Glomerular endothelial cell (primary cell): Measurements from ENCODE around the gene CACNA2D3. TPM values are rescaled to one million over a fixed set of nuclear protein-coding genes. Genes with fewer than 3 reads are reported as not detected.

Experiments used
- DNase-seq: peaks from one replicate; pipeline ENCODE4 v3.0.0-alpha.2; 2011; ENCODE audit warnings: low read depth, low spot score; ENCODE audit errors: extremely low read depth
- total RNA-seq: library from RNA; depleted of rRNA; stranded (reverse); fragments of >200 nt; gene quantifications from 2 replicates; pipeline ENCODE4 v1.2.3, GENCODE V29; 2015

Gene CACNA2D3
- total RNA-seq, 1 donor from 2014 or later: not detected

DNA sequence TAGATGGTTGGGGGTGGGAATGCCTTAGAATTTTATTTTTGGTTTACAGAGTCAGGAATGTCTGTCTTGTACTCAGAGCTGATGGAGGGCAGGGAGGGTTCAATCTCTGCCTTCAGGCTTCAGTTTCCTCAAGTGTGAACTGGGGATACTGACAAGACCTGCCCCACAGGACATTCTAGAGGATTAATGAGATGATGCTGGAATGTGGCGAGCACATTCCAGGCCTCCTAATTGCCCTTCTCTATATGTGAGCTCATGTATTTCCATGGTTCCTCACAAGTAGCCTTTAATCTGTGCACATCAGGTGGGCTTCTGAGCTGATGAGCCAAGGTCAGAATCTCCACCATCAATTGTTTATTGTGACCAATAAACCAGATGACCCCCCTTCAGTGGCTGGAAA is 90.4 kb downstream of the CACNA2D3 start:
- no peak for DNase-seq

DNA sequence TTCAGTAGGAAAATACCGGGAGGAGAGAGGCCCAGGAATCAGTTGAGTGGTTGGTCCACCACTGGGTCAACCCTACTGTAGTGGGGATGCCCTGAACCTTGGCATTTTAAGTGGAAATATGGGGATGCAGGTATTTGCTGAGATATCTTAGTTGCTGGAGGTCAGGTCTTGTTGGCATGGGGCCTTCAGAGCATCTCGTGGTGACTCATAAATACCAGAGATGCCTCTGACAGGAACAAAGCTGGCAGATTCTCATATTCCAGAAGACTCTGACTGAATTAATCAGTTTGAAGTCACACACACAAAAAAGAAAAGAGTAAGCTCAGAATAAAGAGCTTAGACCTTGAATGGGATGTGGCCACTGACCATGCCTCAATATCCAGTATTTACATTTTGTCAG is 91.6 kb downstream of the CACNA2D3 start:
- no peak for DNase-seq

DNA sequence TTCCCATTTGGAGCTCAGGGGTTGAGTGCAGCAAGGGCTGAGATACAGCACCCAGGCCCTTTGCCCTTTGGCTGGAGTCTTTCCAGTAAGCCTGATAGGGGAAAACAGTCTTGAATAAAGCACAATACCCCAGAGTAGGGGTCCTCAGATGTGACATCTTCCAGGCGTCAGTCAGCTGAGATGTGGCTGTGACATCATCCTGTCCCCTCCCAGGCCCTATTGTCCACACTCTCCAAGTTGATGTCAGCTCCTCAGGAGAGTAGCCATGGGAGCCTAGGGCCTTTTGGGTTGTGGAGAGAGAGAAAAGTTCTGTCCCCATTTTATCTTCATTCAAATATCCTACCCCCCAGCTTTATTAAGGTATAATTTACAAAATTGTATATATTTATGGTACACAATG is 92.5 kb downstream of the CACNA2D3 start:
- DNase-seq: no peak

DNA sequence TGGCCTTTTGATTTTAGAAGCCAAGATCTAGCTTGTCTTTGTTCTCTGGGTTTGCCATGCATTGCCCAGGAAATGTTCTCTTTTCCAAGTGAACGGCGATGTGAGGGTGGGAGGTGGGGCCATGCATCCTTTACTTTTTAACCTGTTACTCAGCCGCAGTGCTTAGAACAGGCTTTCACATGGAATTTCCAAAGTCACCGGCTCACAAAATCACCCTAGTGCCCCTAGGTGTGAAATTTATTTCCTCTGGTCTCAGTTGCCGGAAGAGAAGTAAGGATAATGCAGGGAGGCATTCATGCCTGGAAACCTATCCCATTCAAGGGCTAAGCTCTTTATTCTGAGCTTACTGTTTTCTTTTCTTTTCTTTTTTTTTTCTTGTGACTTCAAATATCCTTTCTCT is 93.2 kb downstream of the CACNA2D3 start:
- DNase-seq: no peak

DNA sequence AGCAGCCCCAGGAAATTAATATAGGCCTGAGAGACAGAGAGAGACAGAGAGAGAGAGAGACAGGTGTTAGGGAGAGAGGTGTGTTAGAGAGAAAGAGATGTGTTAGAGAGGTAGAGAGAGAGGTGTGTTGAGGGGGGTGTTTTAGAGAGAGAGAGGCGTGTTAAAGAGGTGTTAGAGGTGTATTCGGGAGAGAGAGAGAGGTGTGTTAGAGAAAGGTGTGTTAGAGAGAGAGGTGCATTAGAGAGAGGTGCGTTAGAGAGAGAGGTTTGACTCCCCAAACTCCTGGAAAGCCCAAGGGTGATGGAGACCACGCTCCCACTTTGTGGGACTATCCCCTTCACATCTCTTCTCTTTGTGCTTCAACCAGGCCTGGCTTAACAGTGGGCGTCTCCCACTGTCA is 95.5 kb downstream of the CACNA2D3 start:
- no peak for DNase-seq

DNA sequence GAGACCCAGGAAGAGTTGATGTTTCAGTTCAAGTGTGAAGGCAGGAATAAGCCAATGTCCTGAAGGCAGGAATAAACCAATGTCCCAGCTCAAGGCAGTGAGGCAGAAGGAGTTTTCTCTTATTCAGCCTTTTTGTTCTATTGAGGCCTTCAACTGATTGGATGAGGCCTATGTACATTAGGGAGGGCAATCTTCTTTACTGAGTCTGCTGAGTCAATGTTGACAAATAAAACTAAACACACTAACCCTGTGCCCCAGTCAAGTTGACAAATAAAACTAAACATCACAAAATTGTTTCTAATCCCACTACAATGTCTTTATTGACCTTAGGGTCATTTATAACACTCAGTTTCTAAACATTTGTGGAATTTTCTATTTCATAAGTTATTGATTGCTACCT is 100.0 kb downstream of the CACNA2D3 start:
- DNase-seq: no peak

DNA sequence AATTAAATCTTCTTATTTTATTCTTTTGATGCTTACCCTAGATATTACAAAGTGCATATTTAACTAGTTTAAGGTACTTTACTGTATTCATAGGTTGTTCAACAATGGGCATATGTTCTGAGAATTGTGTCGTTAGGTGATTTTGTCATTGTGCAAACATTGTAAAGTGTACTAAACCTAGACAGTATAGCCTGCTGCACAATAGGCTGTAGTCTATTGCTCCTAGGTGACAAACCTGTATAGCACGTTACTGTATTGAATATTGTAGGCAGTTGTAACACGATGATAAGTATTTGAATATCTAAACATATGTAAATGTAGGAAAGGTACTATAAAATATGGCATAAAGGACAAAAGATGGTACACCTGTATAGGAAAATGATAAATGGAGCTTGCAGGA is 100.7 kb downstream of the CACNA2D3 start:
- no peak for DNase-seq

DNA sequence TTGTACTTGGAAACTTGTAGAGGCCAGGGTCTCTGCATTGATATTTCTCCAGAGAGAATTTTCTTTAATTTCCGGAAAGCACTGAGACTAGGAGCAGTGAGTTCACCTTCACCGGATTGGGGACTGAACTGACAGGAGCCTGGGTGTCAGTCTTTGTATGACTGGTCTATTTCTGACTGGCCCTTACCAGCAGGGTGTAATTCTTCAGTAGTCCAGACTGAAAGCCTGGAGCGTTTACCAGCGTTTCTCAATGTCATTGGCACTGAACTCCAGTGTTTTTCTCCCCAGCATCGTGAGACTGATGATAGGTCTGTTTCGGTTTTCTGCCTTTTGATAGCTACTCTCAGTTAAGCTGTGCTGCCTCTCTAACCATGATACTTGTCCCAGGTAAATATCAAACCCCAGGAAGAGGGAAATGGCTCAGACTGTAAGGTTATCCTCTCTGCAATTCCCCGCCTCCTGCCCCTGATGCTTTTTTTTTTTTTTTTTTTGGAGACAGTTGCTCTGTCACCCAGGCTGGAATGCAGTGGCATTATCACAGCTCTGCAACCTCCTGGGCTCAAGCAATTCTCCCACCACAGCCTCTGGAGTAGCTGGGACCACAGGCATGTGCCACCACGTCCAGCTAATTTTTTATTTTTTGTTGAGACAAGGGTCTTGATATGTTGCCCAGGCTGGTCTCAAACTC is 103.6 kb downstream of the CACNA2D3 start:
- DNase-seq: no peak

DNA sequence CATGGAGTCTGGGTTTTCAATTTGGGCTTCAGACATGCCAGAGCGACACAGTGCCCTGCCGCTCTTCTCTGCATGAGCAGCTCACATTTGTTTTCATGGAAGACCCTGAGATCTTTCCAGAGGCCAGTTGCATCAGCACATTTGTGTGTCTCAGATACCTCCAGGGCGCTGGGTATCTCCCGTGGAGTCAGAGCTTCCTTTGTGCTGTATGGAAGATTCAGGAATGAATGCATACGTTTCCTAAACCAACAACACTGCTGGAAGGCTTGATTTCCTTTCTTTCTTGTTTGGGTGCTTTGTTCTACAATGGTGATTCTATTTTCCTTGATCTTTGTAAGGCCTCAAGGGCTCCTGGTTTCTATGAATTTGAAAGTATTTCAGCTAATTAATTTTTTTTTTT is 106.5 kb downstream of the CACNA2D3 start:
- no peak for DNase-seq

DNA sequence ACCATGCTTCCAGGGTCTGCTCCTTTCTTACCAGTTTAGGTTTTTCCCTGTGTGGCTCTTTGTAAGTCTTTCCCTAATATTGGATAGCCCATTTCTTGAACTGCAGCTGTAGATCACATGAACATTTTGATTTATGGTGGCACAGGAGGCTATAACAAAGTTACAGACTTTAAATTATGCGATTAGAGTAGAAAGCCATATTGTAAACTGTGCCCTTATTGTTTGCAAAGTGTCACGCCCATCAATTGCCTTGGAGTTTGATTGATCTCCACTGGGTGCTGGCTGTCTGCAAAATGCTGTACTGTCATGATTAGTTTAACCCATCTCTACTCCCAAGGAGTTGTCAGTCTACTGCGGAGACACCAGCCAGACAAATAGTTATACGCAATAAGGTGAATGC is 110.3 kb downstream of the CACNA2D3 start:
- no peak for DNase-seq

DNA sequence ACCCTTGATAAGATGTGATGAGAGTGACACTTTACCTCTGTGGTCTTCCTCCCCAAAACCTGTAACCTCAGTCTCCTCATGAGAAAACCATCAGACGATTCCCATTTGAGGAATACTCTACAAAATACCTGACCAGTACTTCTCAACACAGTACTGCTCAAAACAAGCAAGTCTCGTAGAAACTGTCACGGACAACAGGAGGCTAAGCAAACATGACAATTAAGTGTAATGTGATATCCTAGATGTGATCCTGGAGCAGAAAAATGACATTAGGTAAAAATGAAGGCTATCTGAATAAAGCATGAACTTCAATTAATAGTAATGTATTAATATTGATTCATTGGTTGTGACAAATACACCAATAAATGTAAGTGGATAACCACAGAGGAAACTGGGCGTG is 113.6 kb downstream of the CACNA2D3 start:
- no peak for DNase-seq

DNA sequence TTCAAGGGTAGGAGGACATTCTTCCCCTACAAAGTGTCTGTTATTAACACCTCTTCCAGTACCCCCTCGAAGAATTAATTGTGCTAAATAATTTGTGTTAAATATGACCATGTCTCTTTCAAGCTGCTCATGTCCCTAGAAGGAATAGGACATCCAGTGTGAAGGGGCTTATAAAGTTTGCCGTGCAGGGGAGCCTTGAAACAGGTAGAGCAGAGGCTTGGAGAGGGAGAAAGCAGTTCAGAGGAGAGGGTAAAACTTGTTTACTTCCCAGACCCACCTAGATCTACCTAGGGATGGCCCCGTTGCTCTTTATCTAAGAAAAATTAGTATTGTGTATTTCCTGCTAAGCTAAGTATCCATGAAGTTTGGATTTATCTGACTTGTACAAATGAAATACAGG is 114.8 kb downstream of the CACNA2D3 start:
- DNase-seq: no peak

DNA sequence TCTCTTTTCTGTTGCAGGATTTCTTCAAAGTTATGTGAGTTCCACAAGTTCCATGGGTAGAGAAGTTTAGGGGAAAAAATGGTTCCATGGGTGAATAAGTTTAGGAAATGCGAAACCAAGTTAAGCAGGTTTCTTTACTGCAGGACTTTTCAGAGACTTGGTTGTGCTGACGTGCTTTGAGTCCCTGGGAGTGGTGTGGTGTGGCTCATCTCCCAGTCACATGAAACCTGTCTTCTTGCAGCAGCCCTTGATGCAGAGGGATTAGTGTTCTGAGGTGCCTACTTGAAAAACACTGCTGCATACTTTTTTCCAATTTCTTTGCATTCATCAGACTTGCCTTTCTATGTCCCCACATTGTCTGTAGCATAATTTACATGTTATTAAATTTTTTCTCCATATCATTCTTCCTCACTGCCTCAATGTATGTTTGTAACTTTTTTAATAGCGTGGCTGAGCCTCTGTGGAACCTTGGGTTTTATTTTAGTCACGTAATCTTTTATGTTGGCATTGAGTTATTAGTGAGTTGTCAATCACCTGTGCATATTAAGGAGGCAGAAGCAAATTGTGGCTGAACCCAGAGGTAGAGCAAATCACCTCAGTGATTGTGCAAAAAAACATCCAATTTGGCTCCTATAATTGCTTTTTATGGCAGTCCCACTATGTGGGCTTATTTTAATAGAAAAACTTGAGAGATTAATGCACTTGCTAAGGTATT is 115.6 kb downstream of the CACNA2D3 start:
- no peak for DNase-seq

DNA sequence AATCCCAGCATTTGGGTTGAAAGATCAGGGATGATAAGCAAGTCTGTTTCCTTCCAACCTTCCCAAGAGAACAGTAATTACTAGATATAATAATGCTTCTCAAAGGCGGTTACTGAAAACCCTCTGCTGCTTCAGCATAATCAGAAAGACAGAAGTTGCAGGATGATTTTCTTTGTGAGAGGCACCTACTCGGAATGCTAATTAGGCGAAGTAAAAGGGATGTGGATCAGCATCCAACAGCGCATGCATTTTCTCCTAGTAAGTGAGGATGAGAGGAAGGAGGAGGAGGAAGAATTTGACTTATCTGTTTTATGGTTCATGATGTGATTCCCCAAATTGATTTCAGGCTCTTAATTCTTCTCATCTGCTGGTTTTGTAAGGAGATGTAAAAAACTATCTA is 118.0 kb downstream of the CACNA2D3 start:
- no peak for DNase-seq

DNA sequence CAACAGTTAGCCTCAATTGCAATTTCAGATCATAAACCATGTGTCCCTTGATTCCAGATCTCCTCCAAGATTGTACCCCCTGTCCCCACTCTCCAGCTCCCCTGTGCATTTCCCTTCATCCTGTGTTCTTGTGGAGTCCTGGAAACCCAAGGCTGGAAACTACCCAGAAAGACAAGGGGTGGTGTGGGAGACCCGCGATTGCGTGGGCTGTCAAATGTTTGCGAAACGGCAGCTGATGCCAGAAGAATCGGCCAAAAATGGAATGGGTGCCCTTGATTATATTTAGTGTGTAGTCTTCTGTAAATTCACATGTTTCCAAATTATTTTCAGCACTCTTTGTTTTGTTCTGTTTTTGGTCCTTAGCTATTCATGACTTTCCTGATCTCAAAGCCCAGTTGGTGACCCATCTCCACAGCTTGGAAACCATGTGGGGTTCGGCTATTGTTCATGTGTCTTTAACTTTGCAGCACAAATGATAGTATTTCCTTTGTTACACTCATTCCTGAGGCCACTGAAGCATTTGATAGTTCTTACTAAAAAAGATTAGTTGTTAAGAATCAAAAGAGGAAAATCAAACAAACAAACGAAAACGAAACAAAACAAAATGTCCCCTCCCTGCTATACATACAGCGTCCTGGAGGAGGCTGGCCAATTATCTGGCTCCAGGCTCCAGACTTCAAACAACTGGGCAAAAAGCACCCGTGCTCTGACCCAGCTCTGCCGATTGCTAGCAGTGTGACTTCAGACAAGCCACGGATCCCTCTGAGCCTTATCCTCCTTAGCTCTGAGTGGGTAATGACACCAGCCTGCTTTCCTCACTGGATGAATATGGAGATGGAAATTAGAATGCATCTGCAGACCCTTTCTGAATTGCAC is 120.9 kb downstream of the CACNA2D3 start:
- DNase-seq: no peak

DNA sequence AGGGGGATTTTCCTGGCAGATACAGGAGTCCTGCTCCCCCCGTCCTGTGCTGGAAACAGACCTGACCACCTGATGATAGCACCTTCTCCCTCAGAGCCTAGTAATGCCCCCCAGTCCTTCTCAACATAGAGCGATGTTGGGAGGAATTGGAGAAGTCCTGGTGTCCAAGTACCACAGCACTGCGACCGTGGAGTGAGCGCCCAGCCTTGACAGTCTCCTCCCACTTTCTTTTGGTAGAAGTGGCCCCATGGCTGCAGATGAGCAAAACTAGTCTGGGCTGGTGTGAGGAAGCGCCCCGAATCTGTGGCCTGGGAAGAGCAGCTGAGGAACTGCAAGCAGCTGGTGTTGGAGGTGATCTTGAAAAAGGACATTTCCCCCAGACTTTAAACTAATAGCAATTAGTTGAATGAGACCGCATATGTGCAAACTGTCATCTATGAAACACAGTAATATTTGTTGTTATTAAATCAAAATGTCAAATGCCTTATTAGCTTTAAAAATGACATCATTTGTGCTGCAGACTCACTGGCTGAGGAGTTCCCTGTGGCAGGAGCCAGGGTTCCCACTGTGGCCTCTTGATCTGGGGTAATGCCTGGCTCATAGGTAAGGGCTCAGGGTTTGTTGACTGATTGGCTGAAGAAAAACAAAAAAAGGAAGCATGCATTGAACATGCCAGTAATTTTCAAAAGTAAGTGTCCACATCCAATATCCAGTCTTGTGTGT is 121.8 kb downstream of the CACNA2D3 start:
- DNase-seq: no peak

DNA sequence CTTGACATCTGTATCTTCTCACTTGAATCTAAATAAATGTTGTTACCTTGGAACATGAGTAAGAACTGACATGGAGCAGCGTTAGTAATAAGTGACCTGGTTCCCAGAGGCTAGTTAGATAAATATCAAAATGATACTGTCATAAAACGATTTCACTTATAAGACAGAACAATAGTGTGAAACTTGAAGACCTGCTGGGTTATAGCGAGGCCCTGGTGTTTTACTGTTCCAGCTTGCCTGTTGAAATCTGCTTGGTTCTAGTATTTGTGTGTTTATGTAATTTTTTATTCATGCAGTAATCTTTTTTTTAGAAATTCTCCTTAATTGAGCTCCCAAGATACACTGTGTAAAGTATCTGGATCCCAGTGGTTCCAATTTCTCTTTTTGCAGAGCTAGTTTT is 129.4 kb downstream of the CACNA2D3 start:
- no peak for DNase-seq

DNA sequence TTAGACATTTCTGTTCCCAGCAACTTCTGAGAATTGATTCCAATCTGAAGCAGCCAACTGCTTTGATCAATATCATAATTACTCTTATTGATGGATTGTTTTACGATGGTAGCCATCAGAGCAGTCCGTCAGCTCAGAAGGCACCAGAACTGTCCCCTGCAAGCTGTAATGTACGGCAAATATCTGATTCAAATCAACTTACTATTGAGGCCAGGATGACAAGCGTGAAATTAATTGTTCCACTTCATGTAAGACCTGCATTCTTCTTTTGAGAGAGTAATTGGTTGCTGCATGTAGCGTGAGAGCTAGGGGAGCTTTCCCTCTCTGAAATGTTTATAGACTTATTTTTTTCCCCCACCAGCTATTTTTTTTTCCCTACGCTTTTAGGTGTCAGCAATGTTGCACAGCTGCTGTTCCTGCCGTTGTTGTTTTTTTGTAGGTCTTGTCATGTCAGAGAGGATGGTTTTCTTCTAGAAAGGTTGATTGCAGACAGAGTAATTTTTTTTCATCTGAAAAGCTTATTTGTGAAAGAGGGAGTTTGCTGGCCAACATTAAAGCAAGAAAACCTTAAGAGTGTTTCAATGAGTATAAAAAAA is 134.9 kb downstream of the CACNA2D3 start:
- DNase-seq: no peak

DNA sequence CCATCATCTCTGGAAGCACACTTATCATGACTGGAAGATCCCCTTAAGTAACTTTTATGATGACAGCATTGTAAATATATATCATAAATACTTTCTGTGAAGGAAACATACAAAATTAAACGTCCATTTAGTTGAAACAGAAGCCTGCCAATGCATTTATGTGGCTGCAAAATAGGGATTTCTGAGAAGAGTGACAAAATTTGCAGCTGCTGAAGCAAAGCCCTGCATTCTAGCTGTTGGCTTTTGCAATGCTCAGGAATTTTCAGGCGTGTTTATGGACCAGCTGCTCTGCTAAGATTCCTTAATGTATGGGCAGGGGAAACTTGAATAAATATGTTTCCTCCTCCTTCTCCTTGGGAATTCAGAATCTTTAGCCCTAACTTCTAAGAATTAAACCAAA is 137.3 kb downstream of the CACNA2D3 start:
- DNase-seq: no peak

DNA sequence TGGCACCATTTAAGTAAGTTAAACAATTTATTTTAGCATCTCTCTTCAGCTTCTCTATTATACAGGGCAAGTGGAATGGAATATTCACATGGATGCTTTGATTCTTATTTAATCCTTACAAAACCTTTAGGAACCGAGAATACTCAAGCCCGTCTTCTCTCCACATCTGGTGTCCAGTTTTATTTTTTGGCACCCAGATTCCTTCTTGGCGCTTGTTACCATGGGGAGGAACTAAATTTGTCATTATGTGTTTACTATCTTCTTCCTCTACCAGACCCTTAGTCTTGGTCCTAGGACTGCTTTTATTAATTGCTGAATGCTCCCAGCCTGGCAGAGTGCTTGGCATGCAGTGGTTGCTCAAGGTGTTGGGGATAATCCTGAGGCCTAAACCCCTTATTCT is 138.8 kb downstream of the CACNA2D3 start:
- DNase-seq: no peak

DNA sequence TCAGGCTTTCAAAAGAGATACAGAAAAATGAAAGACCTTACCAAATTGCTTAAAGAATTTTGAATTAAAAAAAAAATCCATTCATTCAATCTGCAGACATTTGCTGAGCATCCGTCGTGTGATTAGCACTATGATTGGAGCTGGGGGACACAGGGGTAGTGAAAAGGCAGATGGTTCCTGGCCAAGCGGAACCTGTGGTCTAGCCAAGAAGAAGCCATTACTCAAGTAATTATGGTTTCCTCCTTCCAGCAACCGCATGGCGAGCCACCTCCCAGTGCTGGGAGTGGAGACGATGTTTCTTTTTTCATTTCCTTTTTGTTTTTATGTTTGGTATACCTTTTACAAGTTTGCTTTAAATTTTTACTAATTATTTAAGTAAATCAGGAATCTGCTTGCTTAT is 140.2 kb downstream of the CACNA2D3 start:
- no peak for DNase-seq
